GM08714 (cell line): ENCODE data around the gene TAF4.

Experiments
- H3K4me3 ChIP-seq: fragments of 200-500 bp; sonication (Bioruptor generic); 2 replicates; pipeline ENCODE4 v1.5.1; 2014; ENCODE audit warnings: mild to moderate bottlenecking, low read length, inconsistent platforms
- ZNF274 ChIP-seq: IDR thresholded peaks from 2 replicates; pipeline ENCODE4 v1.6.1; 2012; ENCODE audit warnings: mild to moderate bottlenecking, low read depth, low read length

TAF4 gene

GRCh38 chr20:62018437-62019143 lies 47.1 kb downstream of the TAF4 start:
- TF ChIP-seq ZNF274: no peak

GRCh38 chr20:62015540-62016288 lies 50.0 kb downstream of the TAF4 start:
- TF ChIP-seq ZNF274: no peak
- no peak overlapping the region for H3K4me3 ChIP-seq

More at GRCh38 chr20:62018437-62019143, 47.1 kb downstream of the TAF4 start:
- no peak overlapping the region for H3K4me3 ChIP-seq

GRCh38 chr20:62014889-62015537 lies 50.7 kb downstream of the TAF4 start:
- no peak overlapping the region for H3K4me3 ChIP-seq
- no peak for TF ChIP-seq ZNF274

- H3K4me3 ChIP-seq: no peak overlapping the region
- TF ChIP-seq ZNF274: no peak
These were observed 51.2 kb downstream of the TAF4 start for GRCh38 chr20:62014488-62014775.

GRCh38 chr20:62012631-62013030 lies 53.0 kb downstream of the TAF4 start:
- TF ChIP-seq ZNF274: no peak
- no peak overlapping the region for H3K4me3 ChIP-seq

- H3K4me3 ChIP-seq: no peak overlapping the region
- no peak for TF ChIP-seq ZNF274
These were observed 53.6 kb downstream of the TAF4 start for GRCh38 chr20:62011938-62012534.

GRCh38 chr20:62011403-62011790 lies 54.3 kb downstream of the TAF4 start:
- H3K4me3 ChIP-seq: no peak overlapping the region
- no peak for TF ChIP-seq ZNF274

- no peak overlapping the region for H3K4me3 ChIP-seq
- TF ChIP-seq ZNF274: no peak
These were observed 54.9 kb downstream of the TAF4 start for GRCh38 chr20:62010551-62011402.

- no peak overlapping the region for H3K4me3 ChIP-seq
- TF ChIP-seq ZNF274: no peak
These were observed 55.7 kb downstream of the TAF4 start for GRCh38 chr20:62009869-62010445.

GRCh38 chr20:62009322-62009721 lies 56.4 kb downstream of the TAF4 start:
- H3K4me3 ChIP-seq: no peak overlapping the region
- no peak for TF ChIP-seq ZNF274

- TF ChIP-seq ZNF274: no peak
- H3K4me3 ChIP-seq: no peak overlapping the region
These were observed 57.0 kb downstream of the TAF4 start for GRCh38 chr20:62008643-62009183.

- H3K4me3 ChIP-seq: no peak overlapping the region
- TF ChIP-seq ZNF274: no peak
These were observed 58.5 kb downstream of the TAF4 start for GRCh38 chr20:62007127-62007647.

GRCh38 chr20:62006482-62006881 lies 59.2 kb downstream of the TAF4 start:
- TF ChIP-seq ZNF274: no peak

More at GRCh38 chr20:62006482-62006881, 59.2 kb downstream of the TAF4 start:
- H3K4me3 ChIP-seq: no peak overlapping the region
